Astrocyte (in vitro differentiated cells and primary cell): ENCODE measurements around the gene PIGU. TPM values are rescaled to one million over a fixed set of nuclear protein-coding genes. Genes with fewer than 3 reads are reported as not detected.

Source experiments
- DNase-seq: peaks from one replicate; pipeline ENCODE4 v3.0.0-alpha.2; 2010; ENCODE audit warnings: low read depth
- FAIRE-seq: peaks from 2 replicates; lab custom pipeline; 2011; peaks lifted over from hg19 to GRCh38; lab: Jason Lieb, UNC
- H2AFZ ChIP-seq: 2 replicates; pipeline ENCODE4 v1.6.0; 2012; ENCODE audit warnings: low read depth, low read length, inconsistent platforms
- H3K27ac ChIP-seq: 2 replicates; pipeline ENCODE4 v1.5.1; 2011; ENCODE audit warnings: low read depth, low read length, inconsistent platforms
- H3K27me3 ChIP-seq: 2 replicates; pipeline ENCODE4 v1.6.0; 2011; ENCODE audit warnings: low read length, inconsistent platforms; ENCODE audit not compliant: insufficient read depth
- H3K36me3 ChIP-seq: 2 replicates; pipeline ENCODE4 v1.5.1; 2011; ENCODE audit warnings: low read length, inconsistent platforms; ENCODE audit not compliant: insufficient read depth
- H3K4me1 ChIP-seq: 2 replicates; pipeline ENCODE4 v1.5.1; 2011; ENCODE audit warnings: low read length, inconsistent platforms; ENCODE audit not compliant: insufficient read depth
- H3K4me2 ChIP-seq: 2 replicates; pipeline ENCODE4 v1.6.0; 2012; ENCODE audit warnings: low read length, inconsistent platforms
- H3K4me3 ChIP-seq: 2 replicates; pipeline ENCODE4 v1.5.1; 2011; ENCODE audit warnings: low read depth, mild to moderate bottlenecking, low read length, inconsistent platforms; ENCODE audit not compliant: insufficient read depth
- H3K79me2 ChIP-seq: 2 replicates; pipeline ENCODE4 v1.6.0; 2012; ENCODE audit warnings: mild to moderate bottlenecking, low read length, inconsistent platforms; ENCODE audit not compliant: insufficient read depth
- H3K9ac ChIP-seq: 2 replicates; pipeline ENCODE4 v1.6.0; 2012; ENCODE audit warnings: mild to moderate bottlenecking, low read length, inconsistent platforms
- H3K9me3 ChIP-seq: 2 replicates; pipeline ENCODE4 v1.5.1; 2012; ENCODE audit warnings: low read depth, mild to moderate bottlenecking, low read length, inconsistent platforms; ENCODE audit not compliant: insufficient read depth
- H4K20me1 ChIP-seq: 2 replicates; pipeline ENCODE4 v1.6.0; 2012; ENCODE audit warnings: low read length, inconsistent platforms; ENCODE audit not compliant: insufficient read depth
- H3K27ac Mint-ChIP-seq: one replicate; pipeline ENCODE4 v1.8.0; 2021; ENCODE audit warnings: mild to moderate bottlenecking, mixed read lengths; ENCODE audit not compliant: unreplicated experiment
- H3K27me3 Mint-ChIP-seq: one replicate; pipeline ENCODE4 v1.8.0; 2021; ENCODE audit warnings: low read depth, mixed read lengths; ENCODE audit not compliant: unreplicated experiment
- H3K36me3 Mint-ChIP-seq: one replicate; pipeline ENCODE4 v1.8.0; 2021; ENCODE audit warnings: low read depth, mixed read lengths; ENCODE audit not compliant: unreplicated experiment
- H3K4me1 Mint-ChIP-seq: one replicate; pipeline ENCODE4 v1.8.0; 2021; ENCODE audit warnings: low read depth, mixed read lengths; ENCODE audit not compliant: unreplicated experiment
- H3K4me3 Mint-ChIP-seq: one replicate; pipeline ENCODE4 v1.8.0; 2021; ENCODE audit warnings: mild to moderate bottlenecking, moderate library complexity, mixed read lengths; ENCODE audit not compliant: unreplicated experiment
- H3K9me3 Mint-ChIP-seq: one replicate; pipeline ENCODE4 v1.8.0; 2021; ENCODE audit warnings: mild to moderate bottlenecking, mixed read lengths; ENCODE audit not compliant: unreplicated experiment
- EZH2 ChIP-seq: IDR thresholded peaks from 2 replicates; pipeline ENCODE4 v1.6.1; 2012; ENCODE audit warnings: mild to moderate bottlenecking, low read length, inconsistent platforms; ENCODE audit not compliant: insufficient read depth
- total RNA-seq: library from RNA; stranded (reverse); gene quantifications from 2 replicates; pipeline ENCODE4 v1.2.1, GENCODE V29; 2021
- TF ChIP-seq, protein P1 (sequence below): IDR thresholded peaks from 2 replicates; pipeline ENCODE4 v1.5.1; 2011; ENCODE audit warnings: low read depth, mild to moderate bottlenecking, inconsistent platforms, low read length, moderate library complexity; ENCODE audit not compliant: insufficient read depth

The PIGU gene
- total RNA-seq, 1 donor from 2014 or later: 16.7 TPM

DNA sequence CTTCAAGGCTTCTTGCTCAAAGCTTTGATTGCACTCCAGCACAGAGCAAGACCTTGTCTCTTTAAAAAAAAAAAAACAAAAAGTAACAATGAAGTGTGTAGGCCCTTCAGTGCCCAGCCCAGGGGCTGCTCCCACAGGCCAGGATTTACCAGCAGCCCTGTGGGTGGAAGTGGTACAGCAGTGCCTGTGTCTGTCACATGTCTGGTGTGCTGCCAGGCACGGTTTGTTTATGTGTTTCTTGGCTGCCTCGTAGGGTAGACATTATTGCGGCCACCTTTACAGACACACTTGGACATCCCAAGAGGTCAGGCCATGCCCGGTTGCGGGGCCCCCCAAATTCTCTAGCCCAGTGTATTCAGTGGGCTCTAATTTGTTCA lies 148.0 kb downstream of the PIGU start:
- H2AFZ ChIP-seq: no peak overlapping the region
- no peak overlapping the region for H3K27ac ChIP-seq
- H3K79me2 ChIP-seq: peaks cover 49% of the 10 kb centered on the region
- peaks cover 86% of the 10 kb centered on the region for H4K20me1 ChIP-seq
- H3K27me3 Mint-ChIP-seq: no peaks in the 10 kb centered on the region
- peaks cover 10% of the 10 kb centered on the region for H3K36me3 Mint-ChIP-seq
- no peaks in the 10 kb centered on the region for H3K9me3 ChIP-seq
- DNase-seq: no peak
- no peaks in the 10 kb centered on the region for H3K9me3 Mint-ChIP-seq
- no peak overlapping the region for H3K27ac Mint-ChIP-seq
- H3K4me1 Mint-ChIP-seq: peaks cover 26% of the 10 kb centered on the region
- peaks cover 23% of the 10 kb centered on the region for H3K4me1 ChIP-seq
- TF ChIP-seq EZH2: no peak
- TF ChIP-seq, protein P1, sequence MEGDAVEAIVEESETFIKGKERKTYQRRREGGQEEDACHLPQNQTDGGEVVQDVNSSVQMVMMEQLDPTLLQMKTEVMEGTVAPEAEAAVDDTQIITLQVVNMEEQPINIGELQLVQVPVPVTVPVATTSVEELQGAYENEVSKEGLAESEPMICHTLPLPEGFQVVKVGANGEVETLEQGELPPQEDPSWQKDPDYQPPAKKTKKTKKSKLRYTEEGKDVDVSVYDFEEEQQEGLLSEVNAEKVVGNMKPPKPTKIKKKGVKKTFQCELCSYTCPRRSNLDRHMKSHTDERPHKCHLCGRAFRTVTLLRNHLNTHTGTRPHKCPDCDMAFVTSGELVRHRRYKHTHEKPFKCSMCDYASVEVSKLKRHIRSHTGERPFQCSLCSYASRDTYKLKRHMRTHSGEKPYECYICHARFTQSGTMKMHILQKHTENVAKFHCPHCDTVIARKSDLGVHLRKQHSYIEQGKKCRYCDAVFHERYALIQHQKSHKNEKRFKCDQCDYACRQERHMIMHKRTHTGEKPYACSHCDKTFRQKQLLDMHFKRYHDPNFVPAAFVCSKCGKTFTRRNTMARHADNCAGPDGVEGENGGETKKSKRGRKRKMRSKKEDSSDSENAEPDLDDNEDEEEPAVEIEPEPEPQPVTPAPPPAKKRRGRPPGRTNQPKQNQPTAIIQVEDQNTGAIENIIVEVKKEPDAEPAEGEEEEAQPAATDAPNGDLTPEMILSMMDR: no peak
- H3K9ac ChIP-seq: no peak overlapping the region
- H3K4me3 ChIP-seq: no peak overlapping the region
- H3K4me2 ChIP-seq: no peak overlapping the region
- H3K36me3 ChIP-seq: peaks cover 52% of the 10 kb centered on the region
- no peak overlapping the region for H3K4me3 Mint-ChIP-seq
- FAIRE-seq: no peak
- no peaks in the 10 kb centered on the region for H3K27me3 ChIP-seq

DNA sequence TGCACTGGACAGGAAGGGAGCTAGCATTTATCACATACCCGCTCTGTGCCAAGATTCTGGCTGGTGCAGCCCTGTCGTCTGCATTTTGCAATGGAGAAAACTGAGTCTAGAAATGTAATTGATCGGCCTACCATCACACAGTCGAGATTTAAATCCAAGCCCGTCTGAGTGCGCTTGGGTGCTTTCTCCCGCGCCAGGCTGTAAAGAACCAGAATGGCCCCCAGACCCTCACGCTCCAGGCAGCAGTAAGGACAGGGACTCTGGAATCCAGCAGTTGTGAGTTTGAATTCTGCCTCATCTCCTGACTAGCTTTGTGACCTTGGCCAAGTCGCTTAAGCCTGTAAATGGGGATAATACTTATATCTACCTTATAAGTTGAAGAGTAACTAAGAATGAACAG lies 149.9 kb downstream of the PIGU start:
- Histone ChIP-seq H3K4me3 (no peak overlapping the region), H2AFZ (no peak overlapping the region), H3K27ac (peak overlapping the region; percentile 64), H3K79me2 (peaks cover 58% of the 10 kb centered on the region), H3K4me2 (peak overlapping the region; percentile 69), H3K4me1 (peaks cover 38% of the 10 kb centered on the region), H3K36me3 (peaks cover 45% of the 10 kb centered on the region), H3K9ac (peak overlapping the region; percentile 50), H3K9me3 (no peaks in the 10 kb centered on the region), H3K27me3 (no peaks in the 10 kb centered on the region), H4K20me1 (peaks cover 92% of the 10 kb centered on the region)
- no peak for DNase-seq
- no peaks in the 10 kb centered on the region for H3K27me3 Mint-ChIP-seq
- peaks cover 12% of the 10 kb centered on the region for H3K36me3 Mint-ChIP-seq
- H3K4me1 Mint-ChIP-seq: peaks cover 39% of the 10 kb centered on the region
- no peaks in the 10 kb centered on the region for H3K9me3 Mint-ChIP-seq
- no peak for TF ChIP-seq EZH2
- TF ChIP-seq, protein P1: no peak
- peak overlapping the region; percentile 1 for H3K4me3 Mint-ChIP-seq
- no peak for FAIRE-seq
- peak overlapping the region; percentile 28 for H3K27ac Mint-ChIP-seq

DNA sequence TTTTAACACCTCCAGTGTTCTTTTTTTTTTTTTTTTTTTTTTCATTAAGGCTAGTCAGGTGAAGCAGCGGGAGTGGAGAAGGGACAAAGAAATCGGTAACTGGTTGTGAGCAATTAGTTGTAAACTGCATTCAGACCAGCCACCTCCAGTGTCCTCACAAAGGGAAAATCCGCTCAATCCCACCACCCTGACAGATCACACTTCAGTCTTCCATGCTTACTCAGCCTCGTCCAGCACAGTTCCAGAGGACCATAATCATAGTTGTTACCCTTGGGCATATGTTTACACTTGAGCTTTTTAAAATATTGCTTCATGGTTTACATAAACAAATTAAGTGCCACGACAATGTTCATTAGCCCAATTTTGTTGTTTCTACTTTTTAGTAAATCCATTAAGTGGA lies 150.4 kb downstream of the PIGU start:
- no peaks in the 10 kb centered on the region for H3K27me3 Mint-ChIP-seq
- DNase-seq (no peak), FAIRE-seq (no peak)
- peaks cover 42% of the 10 kb centered on the region for H3K36me3 ChIP-seq
- H3K27me3 ChIP-seq: no peaks in the 10 kb centered on the region
- peak overlapping the region; percentile 28 for H3K27ac Mint-ChIP-seq
- no peak overlapping the region for H2AFZ ChIP-seq
- no peak overlapping the region for H3K4me3 Mint-ChIP-seq
- H3K27ac ChIP-seq: peak overlapping the region; percentile 64
- peaks cover 13% of the 10 kb centered on the region for H3K36me3 Mint-ChIP-seq
- TF ChIP-seq EZH2: no peak
- TF ChIP-seq, protein P1: no peak
- peak overlapping the region; percentile 69 for H3K4me2 ChIP-seq
- no peaks in the 10 kb centered on the region for H3K9me3 ChIP-seq
- H3K79me2 ChIP-seq: peaks cover 58% of the 10 kb centered on the region
- no peaks in the 10 kb centered on the region for H3K9me3 Mint-ChIP-seq
- peak overlapping the region; percentile 50 for H3K9ac ChIP-seq
- H4K20me1 ChIP-seq: peaks cover 92% of the 10 kb centered on the region
- peaks cover 38% of the 10 kb centered on the region for H3K4me1 ChIP-seq
- H3K4me3 ChIP-seq: no peak overlapping the region
- peaks cover 39% of the 10 kb centered on the region for H3K4me1 Mint-ChIP-seq
